ENCODE measurements around the gene MMP14.
A peak's percentile ranks its signal among the peaks of the same experiment; 100 is the strongest.

- TF ChIP-seq ZNF416 (CRISPR knock-in tag; IDR thresholded peaks at IDR 0.05) (no peak), TEAD4 (CRISPR knock-in tag; IDR thresholded peaks at IDR 0.05) (no peak), SMAD3 (CRISPR knock-in tag; IDR thresholded peaks at IDR 0.05; ENCODE audit: borderline replicate concordance) (no peak), HMGXB4 (CRISPR knock-in tag; IDR thresholded peaks at IDR 0.05) (no peak), ESRRA (CRISPR knock-in tag; IDR thresholded peaks at IDR 0.05; ENCODE audit: borderline replicate concordance) (no peak), MAX (CRISPR knock-in tag; IDR thresholded peaks at IDR 0.05) (0 out of 2 replicates have a peak, but pooled peaks have one; percentile 33), TP53 (CRISPR knock-in tag; IDR thresholded peaks at IDR 0.05) (peak; percentile 43; the same call in 1 of the 2 replicates), ATF2 (CRISPR knock-in tag; IDR thresholded peaks at IDR 0.05; ENCODE audit: borderline replicate concordance, low read depth) (no peak), GTF2I (CRISPR knock-in tag; conservative IDR thresholded peaks at IDR 0.05) (no peak)
- TF ChIP-seq, protein P1, sequence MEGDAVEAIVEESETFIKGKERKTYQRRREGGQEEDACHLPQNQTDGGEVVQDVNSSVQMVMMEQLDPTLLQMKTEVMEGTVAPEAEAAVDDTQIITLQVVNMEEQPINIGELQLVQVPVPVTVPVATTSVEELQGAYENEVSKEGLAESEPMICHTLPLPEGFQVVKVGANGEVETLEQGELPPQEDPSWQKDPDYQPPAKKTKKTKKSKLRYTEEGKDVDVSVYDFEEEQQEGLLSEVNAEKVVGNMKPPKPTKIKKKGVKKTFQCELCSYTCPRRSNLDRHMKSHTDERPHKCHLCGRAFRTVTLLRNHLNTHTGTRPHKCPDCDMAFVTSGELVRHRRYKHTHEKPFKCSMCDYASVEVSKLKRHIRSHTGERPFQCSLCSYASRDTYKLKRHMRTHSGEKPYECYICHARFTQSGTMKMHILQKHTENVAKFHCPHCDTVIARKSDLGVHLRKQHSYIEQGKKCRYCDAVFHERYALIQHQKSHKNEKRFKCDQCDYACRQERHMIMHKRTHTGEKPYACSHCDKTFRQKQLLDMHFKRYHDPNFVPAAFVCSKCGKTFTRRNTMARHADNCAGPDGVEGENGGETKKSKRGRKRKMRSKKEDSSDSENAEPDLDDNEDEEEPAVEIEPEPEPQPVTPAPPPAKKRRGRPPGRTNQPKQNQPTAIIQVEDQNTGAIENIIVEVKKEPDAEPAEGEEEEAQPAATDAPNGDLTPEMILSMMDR (IDR thresholded peaks at IDR 0.05): no peak
- TF ChIP-seq, protein P2, sequence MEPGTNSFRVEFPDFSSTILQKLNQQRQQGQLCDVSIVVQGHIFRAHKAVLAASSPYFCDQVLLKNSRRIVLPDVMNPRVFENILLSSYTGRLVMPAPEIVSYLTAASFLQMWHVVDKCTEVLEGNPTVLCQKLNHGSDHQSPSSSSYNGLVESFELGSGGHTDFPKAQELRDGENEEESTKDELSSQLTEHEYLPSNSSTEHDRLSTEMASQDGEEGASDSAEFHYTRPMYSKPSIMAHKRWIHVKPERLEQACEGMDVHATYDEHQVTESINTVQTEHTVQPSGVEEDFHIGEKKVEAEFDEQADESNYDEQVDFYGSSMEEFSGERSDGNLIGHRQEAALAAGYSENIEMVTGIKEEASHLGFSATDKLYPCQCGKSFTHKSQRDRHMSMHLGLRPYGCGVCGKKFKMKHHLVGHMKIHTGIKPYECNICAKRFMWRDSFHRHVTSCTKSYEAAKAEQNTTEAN (CRISPR knock-in tag; IDR thresholded peaks at IDR 0.05): no peak
- TF ChIP-seq, protein P3, sequence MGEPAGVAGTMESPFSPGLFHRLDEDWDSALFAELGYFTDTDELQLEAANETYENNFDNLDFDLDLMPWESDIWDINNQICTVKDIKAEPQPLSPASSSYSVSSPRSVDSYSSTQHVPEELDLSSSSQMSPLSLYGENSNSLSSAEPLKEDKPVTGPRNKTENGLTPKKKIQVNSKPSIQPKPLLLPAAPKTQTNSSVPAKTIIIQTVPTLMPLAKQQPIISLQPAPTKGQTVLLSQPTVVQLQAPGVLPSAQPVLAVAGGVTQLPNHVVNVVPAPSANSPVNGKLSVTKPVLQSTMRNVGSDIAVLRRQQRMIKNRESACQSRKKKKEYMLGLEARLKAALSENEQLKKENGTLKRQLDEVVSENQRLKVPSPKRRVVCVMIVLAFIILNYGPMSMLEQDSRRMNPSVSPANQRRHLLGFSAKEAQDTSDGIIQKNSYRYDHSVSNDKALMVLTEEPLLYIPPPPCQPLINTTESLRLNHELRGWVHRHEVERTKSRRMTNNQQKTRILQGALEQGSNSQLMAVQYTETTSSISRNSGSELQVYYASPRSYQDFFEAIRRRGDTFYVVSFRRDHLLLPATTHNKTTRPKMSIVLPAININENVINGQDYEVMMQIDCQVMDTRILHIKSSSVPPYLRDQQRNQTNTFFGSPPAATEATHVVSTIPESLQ (CRISPR knock-in tag; IDR thresholded peaks at IDR 0.05): no peak
- TF ChIP-seq, protein P4, sequence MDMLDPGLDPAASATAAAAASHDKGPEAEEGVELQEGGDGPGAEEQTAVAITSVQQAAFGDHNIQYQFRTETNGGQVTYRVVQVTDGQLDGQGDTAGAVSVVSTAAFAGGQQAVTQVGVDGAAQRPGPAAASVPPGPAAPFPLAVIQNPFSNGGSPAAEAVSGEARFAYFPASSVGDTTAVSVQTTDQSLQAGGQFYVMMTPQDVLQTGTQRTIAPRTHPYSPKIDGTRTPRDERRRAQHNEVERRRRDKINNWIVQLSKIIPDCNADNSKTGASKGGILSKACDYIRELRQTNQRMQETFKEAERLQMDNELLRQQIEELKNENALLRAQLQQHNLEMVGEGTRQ (CRISPR knock-in tag; IDR thresholded peaks at IDR 0.05): no peak
- TF ChIP-seq, protein P5, sequence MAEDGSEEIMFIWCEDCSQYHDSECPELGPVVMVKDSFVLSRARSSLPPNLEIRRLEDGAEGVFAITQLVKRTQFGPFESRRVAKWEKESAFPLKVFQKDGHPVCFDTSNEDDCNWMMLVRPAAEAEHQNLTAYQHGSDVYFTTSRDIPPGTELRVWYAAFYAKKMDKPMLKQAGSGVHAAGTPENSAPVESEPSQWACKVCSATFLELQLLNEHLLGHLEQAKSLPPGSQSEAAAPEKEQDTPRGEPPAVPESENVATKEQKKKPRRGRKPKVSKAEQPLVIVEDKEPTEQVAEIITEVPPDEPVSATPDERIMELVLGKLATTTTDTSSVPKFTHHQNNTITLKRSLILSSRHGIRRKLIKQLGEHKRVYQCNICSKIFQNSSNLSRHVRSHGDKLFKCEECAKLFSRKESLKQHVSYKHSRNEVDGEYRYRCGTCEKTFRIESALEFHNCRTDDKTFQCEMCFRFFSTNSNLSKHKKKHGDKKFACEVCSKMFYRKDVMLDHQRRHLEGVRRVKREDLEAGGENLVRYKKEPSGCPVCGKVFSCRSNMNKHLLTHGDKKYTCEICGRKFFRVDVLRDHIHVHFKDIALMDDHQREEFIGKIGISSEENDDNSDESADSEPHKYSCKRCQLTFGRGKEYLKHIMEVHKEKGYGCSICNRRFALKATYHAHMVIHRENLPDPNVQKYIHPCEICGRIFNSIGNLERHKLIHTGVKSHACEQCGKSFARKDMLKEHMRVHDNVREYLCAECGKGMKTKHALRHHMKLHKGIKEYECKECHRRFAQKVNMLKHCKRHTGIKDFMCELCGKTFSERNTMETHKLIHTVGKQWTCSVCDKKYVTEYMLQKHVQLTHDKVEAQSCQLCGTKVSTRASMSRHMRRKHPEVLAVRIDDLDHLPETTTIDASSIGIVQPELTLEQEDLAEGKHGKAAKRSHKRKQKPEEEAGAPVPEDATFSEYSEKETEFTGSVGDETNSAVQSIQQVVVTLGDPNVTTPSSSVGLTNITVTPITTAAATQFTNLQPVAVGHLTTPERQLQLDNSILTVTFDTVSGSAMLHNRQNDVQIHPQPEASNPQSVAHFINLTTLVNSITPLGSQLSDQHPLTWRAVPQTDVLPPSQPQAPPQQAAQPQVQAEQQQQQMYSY (CRISPR knock-in tag; IDR thresholded peaks at IDR 0.05): no peak; the same call in 1 of the 2 replicates
Observed at GRCh38 chr14:22837114-22837749, 847 bp downstream of the MMP14 start.

Measured in WTC11 (cell line).